ENCODE measurements around the gene GNPDA1. TPM values are rescaled to one million over a fixed set of nuclear protein-coding genes. Genes with fewer than 3 reads are reported as not detected.
"Not testable (repeated sequence)": the region's sequence is repeated elsewhere in the genome, so short reads cannot be mapped to it uniquely, and the experiment has no call there.

GNPDA1 gene
- total and polyA plus RNA-seq, 7 experiments from 2014 or later = 13.3 to 60.4 (median 28.5) TPM

DNA sequence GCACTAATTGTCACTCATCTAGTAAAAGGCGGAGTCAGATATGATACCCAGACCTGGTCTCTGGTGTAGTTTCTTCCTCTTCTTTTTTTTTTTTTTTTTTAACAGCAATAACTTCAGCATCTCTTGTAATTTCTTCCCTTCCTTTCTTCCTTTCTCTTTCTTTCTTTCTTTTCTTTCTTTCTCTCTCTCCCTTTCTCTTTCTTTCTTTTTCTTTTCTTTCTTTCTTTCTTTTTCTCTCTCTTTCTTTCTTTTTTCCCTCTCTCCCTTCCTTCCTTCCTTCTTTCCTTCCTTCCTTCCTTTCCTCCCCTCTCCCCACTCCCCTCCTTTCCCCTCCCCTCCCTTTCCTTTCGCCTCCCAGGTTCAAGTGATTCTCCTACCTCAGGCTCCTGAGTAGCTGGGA, 25.9 kb upstream of the GNPDA1 start:
- intact Hi-C loops (cut with micrococcal nuclease) = no loop called here
- Histone ChIP-seq H3K4me3 (ENCODE audit: low read length) (no peak overlapping the region), H3K4me1 (ENCODE audit: control insufficient read depth in 2 of 2, insufficient read depth in 2 of 2, low read length in 2 of 2) (peaks cover 0 to 19% of the 10 kb centered on the region in 2 donors), H3K27me3 (ENCODE audit: control insufficient read depth in 2 of 2, insufficient read depth in 2 of 2, low read length in 2 of 2) (no peaks in the 10 kb centered on the region), H3K9me3 (ENCODE audit: control insufficient read depth in 2 of 3, low read length in 3 of 3) (no peaks in the 10 kb centered on the region), H3K36me3 (ENCODE audit: control insufficient read depth in 2 of 3, insufficient read depth in 3 of 3, low read length in 3 of 3) (no peaks in the 10 kb centered on the region), H3K27ac (ENCODE audit: low read depth, low read length) (no peak overlapping the region)
- H3K4me3 Mint-ChIP-seq = no peak overlapping the region
- no peak overlapping the region for H3K27ac Mint-ChIP-seq
- peaks cover 0 to 2% (median 0%) of the 10 kb centered on the region in 11 donors for H3K9me3 Mint-ChIP-seq
- ChIA-PET POLR2A (no interaction called here), CTCF (no interaction called here)
- peaks cover 8 to 20% (median 16%) of the 10 kb centered on the region in 7 donors for H3K4me1 Mint-ChIP-seq
- no peaks in the 10 kb centered on the region for H3K27me3 Mint-ChIP-seq
- DNase-seq = no peak
- H3K36me3 Mint-ChIP-seq = peaks cover 0 to 9% (median 0%) of the 10 kb centered on the region in 5 donors
- no peak for ATAC-seq

DNA sequence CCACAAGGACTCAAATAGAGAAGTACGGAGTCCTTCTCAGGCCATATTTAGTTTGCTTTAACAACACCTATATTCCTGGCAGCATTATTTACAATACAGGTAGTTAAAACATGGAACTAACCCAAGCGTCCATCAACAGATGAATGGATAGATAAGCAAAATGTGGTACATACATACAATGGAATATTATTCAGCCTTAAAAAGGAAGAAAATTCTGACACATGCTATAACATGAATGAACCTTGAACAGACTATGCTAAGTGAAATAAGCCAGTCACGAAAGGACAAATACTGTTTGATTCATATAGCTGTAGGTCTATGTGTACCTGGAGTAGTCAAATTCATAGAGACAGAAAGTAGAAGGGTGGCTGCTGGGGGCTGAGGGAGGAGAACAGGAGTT, 24.8 kb upstream of the GNPDA1 start:
- H3K4me3 Mint-ChIP-seq, ATAC-seq: not testable (repeated sequence)

DNA sequence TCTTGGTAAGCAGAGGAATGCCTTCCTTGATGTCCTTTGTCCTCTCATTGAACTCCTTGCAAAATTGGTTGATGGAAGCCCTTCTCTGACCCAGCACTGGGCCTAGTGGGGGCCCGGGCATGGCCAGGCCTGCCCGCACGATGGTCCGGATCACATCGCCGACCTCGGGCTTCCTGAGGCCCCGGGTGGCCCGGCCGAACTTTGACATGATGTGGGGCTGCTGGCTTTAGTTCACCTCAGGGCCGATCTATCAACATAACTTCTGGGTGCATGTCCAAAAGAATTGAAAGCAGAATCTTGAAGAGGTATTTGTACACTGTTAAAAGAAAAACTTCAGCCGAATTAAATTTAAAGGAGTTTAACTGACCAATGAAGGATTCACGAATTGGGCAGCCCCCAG, 24.1 kb upstream of the GNPDA1 start:
- no peak overlapping the region for H3K27ac Mint-ChIP-seq
- no peak overlapping the region for H3K4me3 Mint-ChIP-seq
- intact Hi-C loops (cut with micrococcal nuclease) = no loop called here
- no peaks in the 10 kb centered on the region for H3K27me3 ChIP-seq (ENCODE audit: control insufficient read depth in 2 of 2, insufficient read depth in 2 of 2, low read length in 2 of 2)
- ATAC-seq (no peak), DNase-seq (no peak)
- ChIA-PET POLR2A (interaction anchor here (1.1 kb wide), 1 partner anchor 73 kb away, joined by 3 read pairs; no protein-coding TSS in a partner anchor), CTCF (no interaction called here)
- no peak overlapping the region for H3K4me3 ChIP-seq (ENCODE audit: low read length)
- peaks cover 0 to 2% (median 0%) of the 10 kb centered on the region in 11 donors for H3K9me3 Mint-ChIP-seq
- H3K27ac ChIP-seq (ENCODE audit: low read depth, low read length) = no peak overlapping the region
- peaks cover 8 to 32% (median 22%) of the 10 kb centered on the region in 7 donors for H3K4me1 Mint-ChIP-seq
- no peaks in the 10 kb centered on the region for H3K36me3 ChIP-seq (ENCODE audit: control insufficient read depth in 2 of 3, insufficient read depth in 3 of 3, low read length in 3 of 3)
- H3K36me3 Mint-ChIP-seq = peaks cover 0 to 10% (median 0%) of the 10 kb centered on the region in 5 donors
- H3K4me1 ChIP-seq (ENCODE audit: control insufficient read depth in 2 of 2, insufficient read depth in 2 of 2, low read length in 2 of 2) = peaks cover 0 to 20% of the 10 kb centered on the region in 2 donors
- no peaks in the 10 kb centered on the region for H3K27me3 Mint-ChIP-seq
- no peaks in the 10 kb centered on the region for H3K9me3 ChIP-seq (ENCODE audit: control insufficient read depth in 2 of 3, low read length in 3 of 3)

More for the DNA sequence above, 24.8 kb upstream of the GNPDA1 start:
- H3K36me3 ChIP-seq (ENCODE audit: control insufficient read depth in 2 of 3, insufficient read depth in 3 of 3, low read length in 3 of 3); H3K9me3 ChIP-seq (ENCODE audit: control insufficient read depth in 2 of 3, low read length in 3 of 3); H3K9me3 Mint-ChIP-seq; H3K4me3 ChIP-seq (ENCODE audit: low read length); intact Hi-C loops (cut with micrococcal nuclease); H3K27ac ChIP-seq (ENCODE audit: low read depth, low read length); H3K27me3 ChIP-seq (ENCODE audit: control insufficient read depth in 2 of 2, insufficient read depth in 2 of 2, low read length in 2 of 2); H3K27me3 Mint-ChIP-seq; DNase-seq; CTCF ChIA-PET: not testable (repeated sequence)
- peaks cover 8 to 32% (median 22%) of the 10 kb centered on the region in 7 donors for H3K4me1 Mint-ChIP-seq
- POLR2A ChIA-PET = interaction anchor here (0.7 kb wide), 1 partner anchor 13 kb away, joined by 5 read pairs; no protein-coding TSS in a partner anchor
- H3K4me1 ChIP-seq (ENCODE audit: control insufficient read depth in 2 of 2, insufficient read depth in 2 of 2, low read length in 2 of 2) = peaks cover 0 to 20% of the 10 kb centered on the region in 2 donors
- peak overlapping the region in 1 of 9 donors; percentile 29 for H3K27ac Mint-ChIP-seq
- H3K36me3 Mint-ChIP-seq = peaks cover 0 to 10% (median 0%) of the 10 kb centered on the region in 5 donors

DNA sequence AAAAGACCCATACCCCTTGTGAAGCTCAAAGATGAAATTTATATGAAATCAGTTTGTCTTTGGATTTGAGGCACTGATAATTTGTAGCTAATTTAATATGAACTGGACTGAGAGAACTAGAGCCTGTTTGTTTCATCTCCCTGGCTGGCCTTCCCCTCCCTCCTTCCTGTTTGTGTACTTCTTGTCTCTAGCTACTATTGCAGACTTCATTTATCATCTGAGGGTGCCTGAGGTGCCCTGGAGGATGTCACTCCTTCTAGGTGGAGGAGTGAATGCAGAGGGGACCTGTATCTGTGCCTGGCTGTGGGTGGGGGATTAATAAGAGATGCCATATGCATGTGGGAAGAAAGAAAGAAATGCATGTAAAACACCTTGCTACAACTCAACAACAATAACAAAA, 22.2 kb upstream of the GNPDA1 start:
- Mint-ChIP-seq H3K9me3 (peaks cover 0 to 2% (median 0%) of the 10 kb centered on the region in 11 donors), H3K4me3 (peak overlapping the region; percentile 3 to 69 (median 43)), H3K27ac (peak overlapping the region; percentile 19 to 83 (median 67)), H3K36me3 (peaks cover 0 to 10% (median 0%) of the 10 kb centered on the region in 5 donors), H3K27me3 (no peaks in the 10 kb centered on the region), H3K4me1 (peaks cover 8 to 32% (median 22%) of the 10 kb centered on the region in 7 donors)
- Histone ChIP-seq H3K4me3 (ENCODE audit: low read length) (no peak overlapping the region), H3K27me3 (ENCODE audit: control insufficient read depth in 2 of 2, insufficient read depth in 2 of 2, low read length in 2 of 2) (no peaks in the 10 kb centered on the region), H3K9me3 (ENCODE audit: control insufficient read depth in 2 of 3, low read length in 3 of 3) (no peaks in the 10 kb centered on the region), H3K4me1 (ENCODE audit: control insufficient read depth in 2 of 2, insufficient read depth in 2 of 2, low read length in 2 of 2) (peaks cover 0 to 20% of the 10 kb centered on the region in 2 donors), H3K27ac (ENCODE audit: low read depth, low read length) (peak overlapping the region; percentile 29), H3K36me3 (ENCODE audit: control insufficient read depth in 2 of 3, insufficient read depth in 3 of 3, low read length in 3 of 3) (no peaks in the 10 kb centered on the region)
- CTCF ChIA-PET = interaction anchor here (0.6 to 1.3 kb wide), 5 partner anchors 9 to 110 kb away, joined by 3 to 5 read pairs (median 3); no protein-coding TSS in a partner anchor
- ATAC-seq (no peak), DNase-seq (peak in 5 of 9 donors; percentile 18 to 35 (median 24))
- POLR2A ChIA-PET = interaction anchor here (0.7 to 2.7 kb wide), 7 partner anchors 10 to 73 kb away, joined by 3 to 16 read pairs (median 7); partner anchors contain the start of genes GNPDA1 and NDFIP1
- intact Hi-C loops (cut with micrococcal nuclease) = loop anchor here in 1 of 2 donors (2.0 kb wide), 1 partner anchor 60 kb away; no protein-coding TSS in a partner anchor

DNA sequence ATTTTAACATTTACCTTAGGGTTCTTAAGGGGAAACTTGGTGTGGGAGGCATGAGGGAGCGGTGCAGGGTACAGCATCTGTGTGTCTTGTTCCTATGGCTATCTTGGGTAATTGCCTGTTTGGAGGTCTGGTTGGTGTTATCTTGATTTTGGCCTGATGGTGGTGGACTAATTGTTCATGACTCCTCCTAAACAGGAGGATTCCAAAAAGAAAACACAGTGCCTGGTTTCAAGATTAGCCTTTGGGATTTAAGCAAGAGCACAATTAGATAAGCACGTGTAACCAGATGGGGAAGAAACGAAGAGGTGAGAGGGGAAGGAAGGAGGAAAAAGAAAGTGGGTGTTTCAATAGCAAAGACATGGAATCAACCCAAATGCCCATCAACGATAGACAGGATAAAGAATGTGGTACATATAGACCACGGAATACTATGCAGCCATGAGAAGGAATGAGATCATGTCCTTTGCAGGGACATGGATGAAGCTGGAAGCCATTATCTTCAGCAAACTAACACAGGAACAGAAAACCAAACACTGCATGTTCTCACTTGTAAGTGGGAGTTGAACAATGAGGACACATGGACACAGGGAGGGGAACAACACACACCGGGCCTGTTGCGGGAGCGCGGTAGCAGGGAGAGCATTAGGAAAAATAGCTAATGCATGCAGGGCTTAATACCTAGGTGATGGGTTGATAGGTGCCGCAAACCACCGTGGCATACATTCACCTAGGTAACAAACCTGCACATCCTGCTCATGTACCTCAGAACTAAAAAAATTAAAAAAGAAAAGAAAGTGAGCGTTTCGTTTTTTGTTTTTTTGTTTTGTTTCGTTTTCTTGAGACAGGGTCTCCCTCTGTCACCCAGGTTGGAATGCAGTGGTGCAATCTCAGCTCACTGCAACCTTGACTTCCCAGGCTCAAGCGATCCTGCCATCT, 21.1 kb upstream of the GNPDA1 start:
- H3K9me3 Mint-ChIP-seq; H3K27me3 ChIP-seq (ENCODE audit: control insufficient read depth in 2 of 2, insufficient read depth in 2 of 2, low read length in 2 of 2); ATAC-seq; H3K4me3 ChIP-seq (ENCODE audit: low read length); H3K36me3 ChIP-seq (ENCODE audit: control insufficient read depth in 2 of 3, insufficient read depth in 3 of 3, low read length in 3 of 3); H3K27me3 Mint-ChIP-seq; H3K9me3 ChIP-seq (ENCODE audit: control insufficient read depth in 2 of 3, low read length in 3 of 3): not testable (repeated sequence)
- CTCF ChIA-PET = interaction anchor here (0.8 to 1.5 kb wide), 4 partner anchors 8 to 61 kb away, joined by 3 to 4 read pairs (median 3); no protein-coding TSS in a partner anchor
- Histone ChIP-seq H3K4me1 (ENCODE audit: control insufficient read depth in 2 of 2, insufficient read depth in 2 of 2, low read length in 2 of 2) (peaks cover 0 to 20% of the 10 kb centered on the region in 2 donors), H3K27ac (ENCODE audit: low read depth, low read length) (peak overlapping the region; percentile 29)
- H3K4me3 Mint-ChIP-seq = peak overlapping the region in 8 of 10 donors; percentile 30 to 65 (median 43)
- H3K4me1 Mint-ChIP-seq = peaks cover 8 to 32% (median 20%) of the 10 kb centered on the region in 7 donors
- intact Hi-C loops (cut with micrococcal nuclease) = loop anchor here in 1 of 2 donors (2.0 kb wide), 1 partner anchor 61 kb away; no protein-coding TSS in a partner anchor
- DNase-seq = peak in 5 of 9 donors; percentile 13 to 59 (median 36)
- peak overlapping the region in 8 of 9 donors; percentile 13 to 83 (median 69) for H3K27ac Mint-ChIP-seq
- POLR2A ChIA-PET = interaction anchor here (0.8 to 2.7 kb wide), 6 partner anchors 9 to 102 kb away, joined by 5 to 16 read pairs (median 8); partner anchors contain the start of genes GNPDA1 and NDFIP1
- peaks cover 0 to 10% (median 0%) of the 10 kb centered on the region in 5 donors for H3K36me3 Mint-ChIP-seq

All from naive thymus-derived CD4-positive, alpha-beta T cell (primary cell).